Measurements from ENCODE around the gene FBXL12. TPM values are rescaled to one million over a fixed set of nuclear protein-coding genes. Genes with fewer than 3 reads are reported as not detected.

The FBXL12 gene
- total RNA-seq, 1 experiment from 2014 or later: 21.9 TPM

- Histone ChIP-seq H3K79me2 (ENCODE audit: insufficient read depth, low read length) (no peaks in the 10 kb centered on the region), H3K27me3 (ENCODE audit: insufficient read depth, low read length) (no peaks in the 10 kb centered on the region), H3K36me3 (ENCODE audit: control insufficient read depth in 1 of 2, insufficient read depth in 2 of 2, low read length in 2 of 2) (no peaks in the 10 kb centered on the region), H3K4me3 (replicated peaks in 1 of 2; ENCODE audit: low read depth in 1 of 2, low read length in 2 of 2) (no peak within 1 kb of the TSS), H2AFZ (ENCODE audit: low read depth, low read length, poor library complexity, severe bottlenecking) (no peak within 1 kb of the TSS), H3K4me1 (ENCODE audit: control insufficient read depth in 1 of 2, insufficient read depth in 2 of 2, low read length in 2 of 2) (no peaks in the 10 kb centered on the region), H3K4me2 (ENCODE audit: low read length) (no peak within 1 kb of the TSS), H3K9me3 (ENCODE audit: control insufficient read depth in 1 of 2, insufficient read depth in 1 of 2, low read depth in 1 of 2, low read length in 2 of 2) (peaks cover 0 to 2% of the 10 kb centered on the region in 2 experiments; a peak in 1 of 4 replicates), H4K20me1 (ENCODE audit: insufficient read depth) (no peaks in the 10 kb centered on the region), H3K9ac (ENCODE audit: low read length) (no peak within 1 kb of the TSS), H3K9me2 (ENCODE audit: insufficient read depth) (no peaks in the 10 kb centered on the region), H3K27ac (ENCODE audit: low read depth, low read length) (no peak within 1 kb of the TSS)
- intact Hi-C loops (cut with micrococcal nuclease): loop anchor here (10.0 kb wide), 1 partner anchor 54 kb away; no protein-coding TSS in a partner anchor
- CTCF ChIA-PET: no interaction called here
- TF ChIP-seq JUND (IDR thresholded peaks at IDR 0.05) (no peak), ZNF274 (IDR thresholded peaks at IDR 0.05; ENCODE audit: low read depth, low read length) (no peak), CBX3 (IDR thresholded peaks at IDR 0.05; ENCODE audit: low read depth) (no peak), CEBPB (IDR thresholded peaks at IDR 0.05; ENCODE audit: low read depth) (no peak), ELF1 (IDR thresholded peaks at IDR 0.05; ENCODE audit: borderline replicate concordance, low read depth) (no peak), EGR1 (IDR thresholded peaks at IDR 0.05; ENCODE audit: low read depth) (no peak)
- TF ChIP-seq, protein P1, sequence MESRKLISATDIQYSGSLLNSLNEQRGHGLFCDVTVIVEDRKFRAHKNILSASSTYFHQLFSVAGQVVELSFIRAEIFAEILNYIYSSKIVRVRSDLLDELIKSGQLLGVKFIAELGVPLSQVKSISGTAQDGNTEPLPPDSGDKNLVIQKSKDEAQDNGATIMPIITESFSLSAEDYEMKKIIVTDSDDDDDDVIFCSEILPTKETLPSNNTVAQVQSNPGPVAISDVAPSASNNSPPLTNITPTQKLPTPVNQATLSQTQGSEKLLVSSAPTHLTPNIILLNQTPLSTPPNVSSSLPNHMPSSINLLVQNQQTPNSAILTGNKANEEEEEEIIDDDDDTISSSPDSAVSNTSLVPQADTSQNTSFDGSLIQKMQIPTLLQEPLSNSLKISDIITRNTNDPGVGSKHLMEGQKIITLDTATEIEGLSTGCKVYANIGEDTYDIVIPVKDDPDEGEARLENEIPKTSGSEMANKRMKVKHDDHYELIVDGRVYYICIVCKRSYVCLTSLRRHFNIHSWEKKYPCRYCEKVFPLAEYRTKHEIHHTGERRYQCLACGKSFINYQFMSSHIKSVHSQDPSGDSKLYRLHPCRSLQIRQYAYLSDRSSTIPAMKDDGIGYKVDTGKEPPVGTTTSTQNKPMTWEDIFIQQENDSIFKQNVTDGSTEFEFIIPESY (IDR thresholded peaks at IDR 0.05; ENCODE audit: extremely low read depth, insufficient replicate concordance, low read length): no peak
- TF ChIP-seq, protein P2, sequence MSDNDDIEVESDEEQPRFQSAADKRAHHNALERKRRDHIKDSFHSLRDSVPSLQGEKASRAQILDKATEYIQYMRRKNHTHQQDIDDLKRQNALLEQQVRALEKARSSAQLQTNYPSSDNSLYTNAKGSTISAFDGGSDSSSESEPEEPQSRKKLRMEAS (IDR thresholded peaks at IDR 0.05): no peak
- POLR2A ChIA-PET: no interaction called here
- ATAC-seq (no peak), DNase-seq (ENCODE audit: low read depth, low spot score) (no peak)
- RAD21 ChIA-PET (ENCODE audit: low non-redundant PET in 1 of 2, low total read pairs in 2 of 2, uncharacterized antibody in 2 of 2, unreplicated experiment in 2 of 2): no interaction called here
- no TSS peak for BruUV-seq (replicated peaks)
Measured at GRCh38 chr19:9768175-9769112, 50.4 kb downstream of the FBXL12 start, which contains the start of gene ZNF846. TSS of gene ZNF846 (minus strand) at chr19:9768738. CDS start at chr19:9764950, 3,788 bp downstream.

Other genes with a start within 250 kb of the FBXL12 start
- 80.9 TPM for gene ZNF121, start 234.6 kb downstream of the FBXL12 start, total RNA-seq (2021; ENCODE audit: unreplicated experiment)
- 31.3 TPM for gene ZNF561, start 197.8 kb downstream of the FBXL12 start, total RNA-seq (2021; ENCODE audit: unreplicated experiment)
- gene ZNF562, start 144.0 kb downstream of the FBXL12 start, total RNA-seq (2021; ENCODE audit: unreplicated experiment): 37.8 TPM
- 1.2 TPM for gene ZNF846, start 50.3 kb downstream of the FBXL12 start, total RNA-seq (2021; ENCODE audit: unreplicated experiment)
- 335 TPM for gene UBL5, start 8.8 kb upstream of the FBXL12 start, total RNA-seq (2021; ENCODE audit: unreplicated experiment)
- gene PIN1, start 16.2 kb upstream of the FBXL12 start, total RNA-seq (2021; ENCODE audit: unreplicated experiment): 78.9 TPM
- gene OLFM2, start 117.4 kb upstream of the FBXL12 start, total RNA-seq (2021; ENCODE audit: unreplicated experiment): 19.9 TPM
- 0.15 TPM for gene COL5A3, start 191.4 kb upstream of the FBXL12 start, total RNA-seq (2021; ENCODE audit: unreplicated experiment)
- not detected for gene RDH8, start 194.4 kb upstream of the FBXL12 start, total RNA-seq (2021; ENCODE audit: unreplicated experiment)

Data from HCT116 (cell line).